ENCODE measurements around the gene RNF225.

DNA sequence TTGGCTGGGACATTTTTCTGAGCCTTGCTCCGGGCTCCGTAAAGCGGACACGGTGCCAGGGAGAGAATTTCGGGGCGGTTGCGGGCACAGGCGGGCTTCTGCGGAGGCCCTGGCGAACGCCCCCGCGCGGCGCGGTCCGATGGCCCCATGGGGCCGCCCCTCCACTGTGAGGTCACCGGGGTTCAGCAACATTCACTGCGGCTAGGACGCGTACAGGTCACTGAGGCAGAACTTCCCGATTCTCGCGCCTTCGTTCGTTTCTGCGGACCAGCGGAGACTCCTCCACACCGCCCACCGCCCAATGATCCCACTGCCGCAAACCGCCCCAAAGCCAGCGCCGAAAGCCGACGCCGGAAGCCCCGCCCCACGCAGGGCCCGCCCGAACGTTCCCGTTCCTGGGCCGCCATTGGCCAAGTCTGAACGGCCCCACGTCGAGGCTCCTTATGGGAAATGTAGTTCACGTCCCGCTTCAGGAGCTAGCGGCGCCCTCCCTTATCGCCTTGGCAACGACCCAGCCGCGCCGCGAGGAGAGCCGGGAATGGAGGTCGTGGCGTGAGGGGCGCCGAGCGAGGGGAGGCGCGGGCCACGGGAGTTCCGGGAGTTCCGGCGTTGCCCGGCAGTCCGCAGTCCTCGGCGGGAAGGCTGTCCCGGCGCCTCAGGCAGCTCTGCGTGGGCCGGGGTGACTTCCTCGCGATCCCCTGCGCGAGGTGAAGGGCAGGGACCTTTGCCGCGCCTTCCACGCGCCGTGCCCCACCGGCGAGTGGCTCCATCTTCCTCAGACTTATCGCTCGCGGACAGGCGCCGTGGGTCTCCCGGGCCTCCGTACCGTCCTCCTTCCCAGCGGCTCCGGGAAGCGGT is 12.9 kb downstream of the RNF225 start, which contains the start of gene ZNF584:
- TF ChIP-seq, protein P1, sequence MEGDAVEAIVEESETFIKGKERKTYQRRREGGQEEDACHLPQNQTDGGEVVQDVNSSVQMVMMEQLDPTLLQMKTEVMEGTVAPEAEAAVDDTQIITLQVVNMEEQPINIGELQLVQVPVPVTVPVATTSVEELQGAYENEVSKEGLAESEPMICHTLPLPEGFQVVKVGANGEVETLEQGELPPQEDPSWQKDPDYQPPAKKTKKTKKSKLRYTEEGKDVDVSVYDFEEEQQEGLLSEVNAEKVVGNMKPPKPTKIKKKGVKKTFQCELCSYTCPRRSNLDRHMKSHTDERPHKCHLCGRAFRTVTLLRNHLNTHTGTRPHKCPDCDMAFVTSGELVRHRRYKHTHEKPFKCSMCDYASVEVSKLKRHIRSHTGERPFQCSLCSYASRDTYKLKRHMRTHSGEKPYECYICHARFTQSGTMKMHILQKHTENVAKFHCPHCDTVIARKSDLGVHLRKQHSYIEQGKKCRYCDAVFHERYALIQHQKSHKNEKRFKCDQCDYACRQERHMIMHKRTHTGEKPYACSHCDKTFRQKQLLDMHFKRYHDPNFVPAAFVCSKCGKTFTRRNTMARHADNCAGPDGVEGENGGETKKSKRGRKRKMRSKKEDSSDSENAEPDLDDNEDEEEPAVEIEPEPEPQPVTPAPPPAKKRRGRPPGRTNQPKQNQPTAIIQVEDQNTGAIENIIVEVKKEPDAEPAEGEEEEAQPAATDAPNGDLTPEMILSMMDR (IDR thresholded peaks at IDR 0.05 in 4 of 5, conservative IDR thresholded peaks at IDR 0.05 in 1 of 5): peak in 1 of 5 experiments; percentile 5
- peak; percentile 83 to 89 for TF ChIP-seq POLR2A (IDR thresholded peaks at IDR 0.05)
